Pancreas (tissue), 10 donors: Measurements from ENCODE around the gene TSEN34. TPM values are rescaled to one million over a fixed set of nuclear protein-coding genes. Genes with fewer than 3 reads are reported as not detected.
A peak's percentile ranks its signal among the peaks of the same experiment; 100 is the strongest.

Experiments
- ATAC-seq, 4 donors: fragments of 200-7000 bp; cut with Tn5 transposase; one replicate each; pipeline versions ENCODE4 v1.8.0 to v1.9.1; 2020; ENCODE audit warnings: mild to moderate bottlenecking in 4 of 4, moderate library complexity in 4 of 4
- DNase-seq, 6 donors: peaks; one replicate each; pipeline ENCODE4 v3.0.0-alpha.2; 2020
- FAIRE-seq: peaks from 2 replicates; lab custom pipeline; 2012; peaks lifted over from hg19 to GRCh38; lab: Jason Lieb, UNC
- H3K27ac ChIP-seq, 4 donors: fragments of 200-600 bp; sonication (generic); 1 replicate in 3 of 4; 2 replicates in 1 of 4; pipeline versions ENCODE4 v1.5.0 to v1.8.0; 2020
- H3K27me3 ChIP-seq, 4 donors: fragments of 200-600 bp; one replicate each; pipeline ENCODE4 v1.8.0; 2021
- H3K36me3 ChIP-seq, 3 donors: fragments of 200-600 bp; sonication (generic) in 1 of 3; one replicate each; pipeline versions ENCODE4 v1.5.0 to v1.8.0; 2020 to 2021
- H3K4me1 ChIP-seq, 3 donors: fragments of 200-600 bp; one replicate each; pipeline ENCODE4 v1.8.0; 2021
- H3K4me3 ChIP-seq, 4 donors: fragments of 200-600 bp; sonication (generic) in 2 of 4; one replicate each; pipeline versions ENCODE4 v1.5.0 to v1.8.0; 2020 to 2021
- H3K9me3 ChIP-seq, 4 donors: fragments of 200-600 bp; one replicate each; pipeline ENCODE4 v1.8.0; 2021
- WGBS, 2 donors: extraction: QIAGEN DNeasy Blood & Tissue Kit; methylation state at CpG; one replicate each; pipeline ENCODE4 v1.1.7; 2013; 5-methylcytosine and 5-hydroxymethylcytosine counted together
- intact Hi-C, 3 donors: fragments of 100-400 bp; cut with DNase I; formaldehyde crosslinking; loops; one replicate each; pipeline versions ENCODE4 v1.11.1 to v1.14.2; 2022
- polyA plus RNA-seq, 2 donors: library from polyadenylated mRNA; stranded (reverse); fragments of 200-250 nt; gene quantifications; one replicate each; pipeline ENCODE4 v1.2.3, GENCODE V29; 2013
- total RNA-seq, 6 donors: library from RNA; stranded (reverse); fragmentation: NEBNext Ultra II Directional in 4 of 6; extraction: Animal tissue kit (Norgen Biotek cat#: 25700) in 4 of 6; gene quantifications; one replicate each; pipeline versions ENCODE4 v1.2.1 to v1.2.4, GENCODE V29; 2021 to 2023
- TF ChIP-seq, protein P1 (sequence below), 4 donors: fragments of 200-600 bp; sonication (generic) in 3 of 4; IDR thresholded peaks; one replicate each; pipeline versions ENCODE4 v1.5.0 to v1.8.0; 2021; ENCODE audit warnings: antibody characterized with exemption in 4 of 4
- donor health status: healthy with polysubstance abuse.
- donor health status: DM: no; HTN: no; CAD: no; lungs with moderate emphysema.
- donor health status: DM: no; HTN: no; CAD: no.
- donor health status: control.
- donor health status: control.
- donor health status: Bipolar disorder and iron deficiency.
- donor health status: DM: yes; HTN: yes; CAD: no.
- donor health status: DM: no; HTN: no; CAD: no.
- donor health status: DM: no; HTN: no; CAD: no.
- donor health status: DM: yes; HTN: yes; CAD: no.

TSEN34 gene
- total and polyA plus RNA-seq, 8 donors = 16.8 to 33.3 (median 19.4) TPM

DNA sequence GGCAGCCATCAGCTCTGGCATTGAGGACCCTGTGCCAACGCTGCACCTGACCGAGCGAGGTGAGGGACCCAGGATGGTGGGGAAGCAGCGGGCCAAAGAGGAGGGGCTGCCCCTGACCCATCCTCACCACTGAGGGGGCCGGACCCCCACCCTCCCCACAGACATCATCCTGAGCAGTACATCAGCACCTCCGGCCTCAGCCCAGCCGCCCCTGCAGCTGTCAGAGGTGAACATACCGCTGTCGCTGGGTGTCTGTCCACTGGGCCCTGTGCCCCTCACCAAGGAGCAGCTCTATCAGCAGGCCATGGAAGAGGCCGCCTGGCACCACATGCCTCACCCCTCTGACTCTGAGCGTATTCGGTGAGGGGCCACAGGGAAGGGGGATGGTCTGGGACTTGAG, 38.8 kb upstream of the TSEN34 start:
- Histone ChIP-seq H3K4me3 (no peak overlapping the region), H3K36me3 (peaks cover 8 to 78% (median 49%) of the 10 kb centered on the region in 3 donors), H3K4me1 (no peaks in the 10 kb centered on the region), H3K27ac (no peak overlapping the region), H3K27me3 (no peaks in the 10 kb centered on the region), H3K9me3 (no peaks in the 10 kb centered on the region)
- WGBS, 2 donors = 87 to 90% methylated on average over 12 of the region's 12 CpGs
- intact Hi-C loops = no loop called here
- ATAC-seq (no peak), FAIRE-seq (no peak), DNase-seq (no peak)
- TF ChIP-seq, protein P1, sequence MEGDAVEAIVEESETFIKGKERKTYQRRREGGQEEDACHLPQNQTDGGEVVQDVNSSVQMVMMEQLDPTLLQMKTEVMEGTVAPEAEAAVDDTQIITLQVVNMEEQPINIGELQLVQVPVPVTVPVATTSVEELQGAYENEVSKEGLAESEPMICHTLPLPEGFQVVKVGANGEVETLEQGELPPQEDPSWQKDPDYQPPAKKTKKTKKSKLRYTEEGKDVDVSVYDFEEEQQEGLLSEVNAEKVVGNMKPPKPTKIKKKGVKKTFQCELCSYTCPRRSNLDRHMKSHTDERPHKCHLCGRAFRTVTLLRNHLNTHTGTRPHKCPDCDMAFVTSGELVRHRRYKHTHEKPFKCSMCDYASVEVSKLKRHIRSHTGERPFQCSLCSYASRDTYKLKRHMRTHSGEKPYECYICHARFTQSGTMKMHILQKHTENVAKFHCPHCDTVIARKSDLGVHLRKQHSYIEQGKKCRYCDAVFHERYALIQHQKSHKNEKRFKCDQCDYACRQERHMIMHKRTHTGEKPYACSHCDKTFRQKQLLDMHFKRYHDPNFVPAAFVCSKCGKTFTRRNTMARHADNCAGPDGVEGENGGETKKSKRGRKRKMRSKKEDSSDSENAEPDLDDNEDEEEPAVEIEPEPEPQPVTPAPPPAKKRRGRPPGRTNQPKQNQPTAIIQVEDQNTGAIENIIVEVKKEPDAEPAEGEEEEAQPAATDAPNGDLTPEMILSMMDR (IDR thresholded peaks at IDR 0.05) = no peak

- H3K27ac ChIP-seq = no peak overlapping the region
- peaks cover 8 to 79% (median 46%) of the 10 kb centered on the region in 3 donors for H3K36me3 ChIP-seq
- no peaks in the 10 kb centered on the region for H3K27me3 ChIP-seq
These were observed 38.1 kb upstream of the TSEN34 start for GRCh38 chr19:54152878-54153524.

DNA sequence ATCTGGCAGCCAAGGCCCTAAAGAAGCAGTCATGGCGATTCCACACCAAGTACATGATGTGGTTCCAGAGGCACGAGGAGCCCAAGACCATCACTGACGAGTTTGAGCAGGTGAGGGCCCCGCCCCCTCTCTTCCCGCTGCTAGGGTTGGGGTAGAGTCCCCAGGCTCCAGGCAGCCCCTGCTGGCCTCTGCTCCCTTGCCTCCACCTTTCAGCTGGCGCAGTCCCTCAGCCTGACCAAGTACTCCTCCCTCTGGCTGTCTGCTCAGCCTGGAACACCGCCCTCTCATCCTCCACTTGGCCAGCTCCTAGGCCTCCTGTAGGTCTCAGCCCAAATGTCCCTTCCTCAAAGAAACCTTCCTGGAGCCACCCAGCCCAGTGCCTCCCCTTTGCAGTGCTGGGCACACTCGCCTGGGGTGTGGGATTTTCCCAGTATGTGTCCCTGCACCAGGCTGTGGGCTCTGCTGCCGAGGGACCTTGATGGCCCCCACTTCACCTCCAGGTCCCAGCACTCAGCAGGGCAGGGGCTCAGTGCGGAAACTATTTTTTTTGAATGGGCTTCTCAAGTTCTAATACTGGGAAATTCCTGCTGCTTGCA, 37.3 kb upstream of the TSEN34 start:
- TF ChIP-seq, protein P1 (IDR thresholded peaks at IDR 0.05) = no peak
- peak in 1 of 4 donors; percentile 11 for ATAC-seq
- Histone ChIP-seq H3K27ac (no peak overlapping the region), H3K36me3 (peaks cover 8 to 71% (median 38%) of the 10 kb centered on the region in 3 donors), H3K4me3 (no peak overlapping the region), H3K9me3 (no peaks in the 10 kb centered on the region), H3K27me3 (no peaks in the 10 kb centered on the region), H3K4me1 (peaks cover 0 to 4% (median 4%) of the 10 kb centered on the region in 3 donors)
- DNase-seq = peak in 1 of 6 donors; percentile 47
- intact Hi-C loops = no loop called here
- 87 to 89% methylated on average over 10 of the region's 10 CpGs for WGBS, 2 donors
- no peak for FAIRE-seq

More at GRCh38 chr19:54152878-54153524, 38.1 kb upstream of the TSEN34 start:
- DNase-seq (peak in 1 of 6 donors; percentile 41), FAIRE-seq (no peak), ATAC-seq (peak in 2 of 4 donors; percentile 15 to 17)
- no peak overlapping the region for H3K4me3 ChIP-seq
- intact Hi-C loops = no loop called here
- H3K4me1 ChIP-seq = no peaks in the 10 kb centered on the region
- TF ChIP-seq, protein P1 (IDR thresholded peaks at IDR 0.05) = no peak
- H3K9me3 ChIP-seq = no peaks in the 10 kb centered on the region
- 88 to 91% methylated on average over 24 to 25 of the region's 25 CpGs for WGBS, 2 donors

DNA sequence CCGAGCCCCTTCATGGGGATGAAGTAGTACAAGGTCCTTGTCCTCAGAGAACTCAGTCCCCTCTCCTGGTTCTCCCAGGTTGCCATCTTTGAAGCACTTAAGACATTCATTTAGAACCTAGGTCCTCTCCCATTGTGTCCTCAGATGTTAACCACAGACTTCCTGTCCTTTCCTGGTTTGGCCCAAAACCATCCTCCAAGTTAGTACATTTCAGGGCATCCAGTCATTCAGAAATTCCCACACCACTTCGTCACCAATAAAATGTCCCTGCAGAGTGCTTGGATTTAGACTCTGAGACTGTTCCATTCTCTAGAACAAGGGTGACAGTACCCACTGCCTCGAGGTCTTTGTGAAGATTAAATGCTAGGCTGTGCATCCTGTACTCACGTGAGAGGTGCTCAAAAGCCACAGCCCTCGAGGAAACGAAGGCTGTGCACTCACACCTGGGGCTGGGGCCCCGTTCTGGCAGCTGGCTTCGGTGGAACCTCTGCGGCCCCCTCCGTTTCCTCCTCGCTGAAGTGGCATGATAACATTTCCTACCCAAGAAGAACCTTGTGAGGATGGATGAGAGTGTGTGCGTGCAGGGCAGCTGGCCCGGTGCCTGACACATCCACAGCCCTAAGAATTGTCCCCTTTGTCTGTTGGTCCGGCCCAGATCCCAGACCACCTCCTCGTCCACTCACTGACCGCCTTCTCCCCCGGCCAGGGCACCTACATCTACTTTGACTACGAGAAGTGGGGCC, 36.3 kb upstream of the TSEN34 start:
- no peaks in the 10 kb centered on the region for H3K27me3 ChIP-seq
- H3K4me1 ChIP-seq = peaks cover 0 to 4% (median 4%) of the 10 kb centered on the region in 3 donors
- H3K9me3 ChIP-seq = no peaks in the 10 kb centered on the region
- ATAC-seq (no peak), DNase-seq (no peak), FAIRE-seq (no peak)
- H3K4me3 ChIP-seq = no peak overlapping the region
- 77 to 81% methylated on average over 18 of the region's 18 CpGs for WGBS, 2 donors
- H3K36me3 ChIP-seq = peaks cover 8 to 68% (median 29%) of the 10 kb centered on the region in 3 donors
- TF ChIP-seq, protein P1 (IDR thresholded peaks at IDR 0.05) = no peak
- intact Hi-C loops = no loop called here
- no peak overlapping the region for H3K27ac ChIP-seq
